GM12878 (cell line): Measurements from ENCODE around the gene DEFB125. TPM values are rescaled to one million over a fixed set of nuclear protein-coding genes. Genes with fewer than 3 reads are reported as not detected.

Experiments
- ATAC-seq: fragments of 200-7000 bp; cut with Tn5 transposase; 3 replicates; pipeline ENCODE4 v1.9.1; 2020; ENCODE audit warnings: mild to moderate bottlenecking, moderate library complexity
- BruUV-seq: library from RNA; stranded (reverse); fragments of 400-500 nt; replicated peaks from 2 replicates; lab custom pipeline; 2021; lab: Mats Ljungman, UMichigan
- CTCF ChIA-PET: fragments of 300-600 bp; sonication (Branson Sonifier 250); formaldehyde crosslinking; extraction: SDS; loops from one replicate; lab custom pipeline; 2021; ENCODE audit warnings: inconsistent platforms; lab: Yijun Ruan, JAX
- POLR2A ChIA-PET: fragments of 350-600 bp; formaldehyde crosslinking; extraction: SDS; loops from one replicate; lab custom pipeline; 2021; ENCODE audit warnings: inconsistent platforms; lab: Charles Lee
- RAD21 ChIA-PET: fragments of 300-600 bp; sonication (Branson Sonifier 250); formaldehyde crosslinking; loops from one replicate; lab custom pipeline; 2023; ENCODE audit warnings: antibody characterized with exemption; ENCODE audit not compliant: unreplicated experiment; lab: Charles Lee
- SMC1A ChIA-PET: fragments of 300-600 bp; sonication (Branson Sonifier 250); formaldehyde crosslinking; loops from one replicate; lab custom pipeline; 2023; ENCODE audit not compliant: unreplicated experiment, uncharacterized antibody; lab: Charles Lee
- DNase-seq: peaks from one replicate; pipeline ENCODE4 v3.0.0-alpha.2; 2011; ENCODE audit warnings: low read depth, low spot score
- FAIRE-seq: peaks from 3 replicates; lab custom pipeline; 2011; peaks lifted over from hg19 to GRCh38; lab: Jason Lieb, UNC
- H2AFZ ChIP-seq: 2 replicates; pipeline ENCODE4 v1.6.0; 2011; ENCODE audit warnings: low read depth, low read length, control low read depth; ENCODE audit not compliant: control insufficient read depth
- H3K27ac ChIP-seq: 2 replicates; pipeline ENCODE4 v1.5.1; 2011; ENCODE audit warnings: control low read depth; ENCODE audit not compliant: control insufficient read depth, insufficient read depth
- H3K27me3 ChIP-seq, 2 experiments: replicated peaks in 1 of 2; 2 replicates each; pipeline versions ENCODE4 v1.6.0 to v1.6.1; 2011; ENCODE audit warnings: low read length in 1 of 2; ENCODE audit not compliant: control insufficient read depth in 2 of 2, insufficient read depth in 2 of 2
- H3K36me3 ChIP-seq, 2 experiments: 2 replicates each; pipeline ENCODE4 v1.5.1; 2011; ENCODE audit warnings: low read length in 1 of 2; ENCODE audit not compliant: control insufficient read depth in 2 of 2, insufficient read depth in 2 of 2
- H3K4me1 ChIP-seq: 2 replicates; pipeline ENCODE4 v1.6.1; 2011; ENCODE audit warnings: mild to moderate bottlenecking, low read length, moderate library complexity, mixed read lengths; ENCODE audit not compliant: control insufficient read depth, insufficient read depth
- H3K4me2 ChIP-seq: 2 replicates; pipeline ENCODE4 v1.6.0; 2011; ENCODE audit warnings: control low read depth; ENCODE audit not compliant: control insufficient read depth, insufficient read depth
- H3K4me3 ChIP-seq: fragments of 200-600 bp; sonication (generic); 2 replicates; pipeline ENCODE4 v1.5.1; 2016
- H3K79me2 ChIP-seq: 2 replicates; pipeline ENCODE4 v1.6.0; 2011; ENCODE audit warnings: low read length; ENCODE audit not compliant: control insufficient read depth, insufficient read depth
- H3K9ac ChIP-seq: 2 replicates; pipeline ENCODE4 v1.8.0; 2011; ENCODE audit warnings: low read length, control low read depth, mixed read lengths; ENCODE audit not compliant: control insufficient read depth, insufficient read depth
- H3K9me3 ChIP-seq: replicated peaks from 3 replicates; pipeline ENCODE4 v1.5.1; 2011; ENCODE audit warnings: mild to moderate bottlenecking, low read length; ENCODE audit not compliant: control insufficient read depth, insufficient read depth
- H4K20me1 ChIP-seq: 2 replicates; pipeline ENCODE4 v1.6.0; 2011; ENCODE audit not compliant: control insufficient read depth, insufficient read depth
- ELK1 ChIP-seq: IDR thresholded peaks from 2 replicates; pipeline ENCODE4 v1.6.1; 2012; ENCODE audit warnings: low read depth, low read length, improper control_type of control experiment
- EZH2 ChIP-seq: IDR thresholded peaks from 2 replicates; pipeline ENCODE4 v1.6.1; 2012; ENCODE audit warnings: low read depth, mild to moderate bottlenecking, control low read depth, inconsistent platforms, low read length, borderline replicate concordance; ENCODE audit not compliant: control insufficient read depth
- NFXL1 ChIP-seq: fragments of 450-650 bp; IDR thresholded peaks from 2 replicates; pipeline ENCODE4 v1.6.1; 2017; ENCODE audit warnings: antibody characterized with exemption, mild to moderate bottlenecking, borderline replicate concordance
- TBL1XR1 ChIP-seq: IDR thresholded peaks from 2 replicates; pipeline ENCODE4 v1.6.1; 2012; ENCODE audit warnings: low read depth, low read length, improper control_type of control experiment
- TCF7 ChIP-seq: IDR thresholded peaks from 2 replicates; pipeline ENCODE4 v1.6.1; 2014; ENCODE audit warnings: antibody characterized with exemption, borderline replicate concordance
- ZBED1 ChIP-seq: IDR thresholded peaks from 2 replicates; pipeline ENCODE4 v1.6.1; 2016; ENCODE audit warnings: borderline replicate concordance
- ZNF592 ChIP-seq: fragments of 450-650 bp; IDR thresholded peaks from 2 replicates; pipeline ENCODE4 v1.6.1; 2017; ENCODE audit warnings: mild to moderate bottlenecking, moderate library complexity
- in situ Hi-C: fragments of 300-500 bp; cut with MboI; formaldehyde crosslinking; loops from 9 replicates; pipeline ENCODE4 v1.14.3; 2018; ENCODE audit warnings: mixed read lengths
- intact Hi-C: fragments of 100-400 bp; cut with micrococcal nuclease; formaldehyde crosslinking; loops from one replicate; pipeline ENCODE4 v1.14.2; 2022; ENCODE audit not compliant: unreplicated experiment
- polyA plus RNA-seq, 11 experiments: library from polyadenylated mRNA; depleted of rRNA in 4 of 11; unstranded in 6 of 11; stranded (reverse) in 5 of 11; fragments of >200 nt; fragmentation: Nextera tagmentation in 4 of 11; fragmentation: Illumina TruSeq in 1 of 11; extraction: Ambion mirVana in 4 of 11; extraction: Trizol in 1 of 11; gene quantifications; 1 replicate in 1 of 11; 2 replicates in 10 of 11; pipeline versions ENCODE4 v1.2.1 to v1.2.3, GENCODE V29; 2011 to 2016; ENCODE audit warnings: inconsistent platforms in 2 of 11, missing spikeins in 2 of 11, low read depth in 1 of 11
- total RNA-seq, 4 experiments: library from RNA; depleted of rRNA in 3 of 4; stranded (reverse); fragments of >200 nt in 3 of 4; fragmentation: Illumina TruSeq in 1 of 4; extraction: Trizol in 1 of 4; gene quantifications; 2 replicates each; pipeline versions ENCODE4 v1.2.1 to v1.2.3, GENCODE V29; 2013 to 2021

DEFB125 gene
- total and polyA plus RNA-seq, 10 of the 15 experiments (the other 5 are each of a cell fraction or from before 2014, with no cell fraction given): not detected

GRCh38 chr20:101975-102374 is 14.5 kb downstream of the DEFB125 start:
- Histone ChIP-seq H3K4me2 (no peak overlapping the region), H3K4me1 (no peaks in the 10 kb centered on the region), H3K36me3 (no peaks in the 10 kb centered on the region), H3K79me2 (no peaks in the 10 kb centered on the region), H3K9ac (no peak overlapping the region), H2AFZ (no peak overlapping the region), H3K27ac (no peak overlapping the region), H4K20me1 (no peaks in the 10 kb centered on the region), H3K4me3 (no peak overlapping the region), H3K9me3 (no peaks in the 10 kb centered on the region), H3K27me3 (no peaks in the 10 kb centered on the region)
- FAIRE-seq (no peak), ATAC-seq (no peak), DNase-seq (no peak)
- SMC1A ChIA-PET: no interaction called here
- intact Hi-C loops: no loop called here
- POLR2A ChIA-PET: no interaction called here
- CTCF ChIA-PET: no interaction called here
- in situ Hi-C loops: no loop called here
- TF ChIP-seq NFXL1 (no peak), ELK1 (no peak), ZNF592 (no peak), TCF7 (no peak), EZH2 (no peak), ZBED1 (no peak), TBL1XR1 (no peak)
- no TSS peak for BruUV-seq
- RAD21 ChIA-PET: no interaction called here
